ENCODE data around the gene PPM1N.

DNA sequence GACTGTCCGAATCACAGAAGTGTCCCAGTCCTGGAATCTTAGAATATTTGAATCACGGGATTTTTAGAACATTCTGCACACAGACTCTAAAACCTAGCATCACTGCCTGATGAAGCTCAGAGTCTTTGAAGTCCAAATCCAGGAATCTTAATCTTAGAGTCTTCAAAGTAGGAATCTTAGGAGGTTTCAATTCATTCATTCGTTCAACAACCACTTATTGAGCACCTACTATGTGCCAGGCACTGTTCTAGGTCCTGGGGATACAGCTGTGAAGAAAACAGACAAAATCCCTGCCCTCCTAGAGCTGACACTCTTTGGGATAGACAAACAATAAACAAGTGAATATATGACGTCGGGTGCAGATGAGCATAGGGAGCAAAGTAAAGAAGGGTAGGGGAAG is 3.1 kb upstream of the PPM1N start:
- TF ChIP-seq POLR2AphosphoS5 (IDR thresholded peaks at IDR 0.05; ENCODE audit: low read depth), result no peak
- TF ChIP-seq, protein P1, sequence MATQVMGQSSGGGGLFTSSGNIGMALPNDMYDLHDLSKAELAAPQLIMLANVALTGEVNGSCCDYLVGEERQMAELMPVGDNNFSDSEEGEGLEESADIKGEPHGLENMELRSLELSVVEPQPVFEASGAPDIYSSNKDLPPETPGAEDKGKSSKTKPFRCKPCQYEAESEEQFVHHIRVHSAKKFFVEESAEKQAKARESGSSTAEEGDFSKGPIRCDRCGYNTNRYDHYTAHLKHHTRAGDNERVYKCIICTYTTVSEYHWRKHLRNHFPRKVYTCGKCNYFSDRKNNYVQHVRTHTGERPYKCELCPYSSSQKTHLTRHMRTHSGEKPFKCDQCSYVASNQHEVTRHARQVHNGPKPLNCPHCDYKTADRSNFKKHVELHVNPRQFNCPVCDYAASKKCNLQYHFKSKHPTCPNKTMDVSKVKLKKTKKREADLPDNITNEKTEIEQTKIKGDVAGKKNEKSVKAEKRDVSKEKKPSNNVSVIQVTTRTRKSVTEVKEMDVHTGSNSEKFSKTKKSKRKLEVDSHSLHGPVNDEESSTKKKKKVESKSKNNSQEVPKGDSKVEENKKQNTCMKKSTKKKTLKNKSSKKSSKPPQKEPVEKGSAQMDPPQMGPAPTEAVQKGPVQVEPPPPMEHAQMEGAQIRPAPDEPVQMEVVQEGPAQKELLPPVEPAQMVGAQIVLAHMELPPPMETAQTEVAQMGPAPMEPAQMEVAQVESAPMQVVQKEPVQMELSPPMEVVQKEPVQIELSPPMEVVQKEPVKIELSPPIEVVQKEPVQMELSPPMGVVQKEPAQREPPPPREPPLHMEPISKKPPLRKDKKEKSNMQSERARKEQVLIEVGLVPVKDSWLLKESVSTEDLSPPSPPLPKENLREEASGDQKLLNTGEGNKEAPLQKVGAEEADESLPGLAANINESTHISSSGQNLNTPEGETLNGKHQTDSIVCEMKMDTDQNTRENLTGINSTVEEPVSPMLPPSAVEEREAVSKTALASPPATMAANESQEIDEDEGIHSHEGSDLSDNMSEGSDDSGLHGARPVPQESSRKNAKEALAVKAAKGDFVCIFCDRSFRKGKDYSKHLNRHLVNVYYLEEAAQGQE (IDR thresholded peaks at IDR 0.05; ENCODE audit: insufficient replicate concordance, low read depth), result no peak
